ENCODE results near the gene PAK2. TPM values are rescaled to one million over a fixed set of nuclear protein-coding genes. Genes with fewer than 3 reads are reported as not detected.

Gene PAK2
- 49.3 and 72.7 TPM in 2 replicates for total RNA-seq

DNA sequence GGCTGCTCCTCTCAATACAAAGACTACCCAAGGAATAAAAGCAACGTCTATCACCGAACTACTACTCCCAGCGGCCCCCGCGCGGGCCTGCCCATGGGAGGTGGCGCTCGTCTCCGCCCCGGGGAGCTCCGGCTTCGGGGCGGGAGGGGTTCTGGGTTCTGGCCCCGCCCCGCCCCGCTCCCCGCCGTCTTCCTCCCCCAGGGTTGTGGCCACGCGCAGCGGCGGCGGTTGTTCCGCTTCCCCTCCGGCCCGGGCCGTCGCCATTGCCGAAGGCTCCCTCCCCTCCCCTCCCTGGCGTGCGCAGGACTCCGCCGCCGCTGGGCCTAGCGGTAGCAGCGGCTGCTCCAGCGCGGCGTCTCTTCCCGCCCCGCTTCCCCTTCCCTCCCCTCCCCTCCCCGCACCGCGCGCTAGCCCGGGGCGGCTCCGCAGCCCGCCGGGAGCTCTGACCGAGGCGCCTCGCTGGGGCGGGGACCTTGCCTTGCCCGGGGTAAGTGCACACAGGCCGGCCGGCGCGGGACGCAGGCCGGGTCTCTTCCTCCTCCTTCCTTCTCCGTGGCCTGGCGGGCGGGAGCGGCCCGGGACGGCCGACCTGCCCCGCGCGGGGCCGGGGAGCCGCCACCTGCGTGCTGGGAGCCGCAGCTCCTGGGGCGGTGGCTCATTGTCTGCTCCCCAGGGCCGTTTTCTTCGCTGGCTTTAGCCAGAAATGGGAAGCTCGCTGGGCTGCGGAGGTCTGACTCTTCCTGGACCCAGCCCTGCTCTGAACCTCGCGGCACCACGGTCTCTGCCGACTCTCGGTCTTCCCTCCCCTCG is at the start of gene PAK2:
PAK2 (plus strand) TSS at position 187 of the 810 bp plus-strand sequence. CDS start 42,790 bp downstream, outside the sequence.

DNA sequence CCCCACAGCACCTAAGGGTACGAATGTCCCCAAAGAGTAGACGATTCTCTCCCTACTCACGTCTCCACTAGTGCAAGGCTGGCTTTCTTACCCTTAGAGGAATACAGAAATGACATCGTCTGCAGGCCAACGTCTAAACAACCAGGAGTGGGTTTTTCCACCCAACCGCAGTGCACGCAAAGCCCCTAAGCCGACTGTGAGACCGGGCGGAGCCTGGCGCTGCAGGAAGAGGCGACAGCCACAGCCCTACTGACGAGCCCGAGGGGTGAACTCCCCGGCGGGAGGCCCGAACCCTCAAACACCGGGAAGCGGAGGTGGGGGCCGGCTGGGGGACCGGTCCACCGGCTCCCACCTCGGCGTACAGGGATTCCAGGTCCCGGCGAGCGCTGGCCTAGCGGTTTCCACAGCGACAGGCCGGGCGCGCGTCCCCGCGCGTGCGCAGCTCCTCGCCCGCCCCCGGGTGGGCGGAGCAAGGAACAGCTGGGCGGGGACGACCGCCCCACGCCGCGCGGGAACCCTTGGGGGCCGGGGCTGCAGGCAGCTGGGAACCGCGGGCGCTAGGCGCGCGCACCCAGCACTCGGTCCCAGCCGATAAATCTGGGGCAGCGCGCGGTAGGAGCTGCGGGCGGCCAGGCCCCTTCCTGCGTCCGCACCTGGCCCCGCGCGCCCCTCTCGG is 27.7 kb upstream of the PAK2 start, which contains the start of the genes CEP19 and PIGX:
CEP19 (minus strand) TSS at position 413 of the 676 bp plus-strand sequence. CDS start 3,593 bp downstream, outside the sequence.
PIGX (plus strand) TSS at position 540 of the 676 bp plus-strand sequence.

DNA sequence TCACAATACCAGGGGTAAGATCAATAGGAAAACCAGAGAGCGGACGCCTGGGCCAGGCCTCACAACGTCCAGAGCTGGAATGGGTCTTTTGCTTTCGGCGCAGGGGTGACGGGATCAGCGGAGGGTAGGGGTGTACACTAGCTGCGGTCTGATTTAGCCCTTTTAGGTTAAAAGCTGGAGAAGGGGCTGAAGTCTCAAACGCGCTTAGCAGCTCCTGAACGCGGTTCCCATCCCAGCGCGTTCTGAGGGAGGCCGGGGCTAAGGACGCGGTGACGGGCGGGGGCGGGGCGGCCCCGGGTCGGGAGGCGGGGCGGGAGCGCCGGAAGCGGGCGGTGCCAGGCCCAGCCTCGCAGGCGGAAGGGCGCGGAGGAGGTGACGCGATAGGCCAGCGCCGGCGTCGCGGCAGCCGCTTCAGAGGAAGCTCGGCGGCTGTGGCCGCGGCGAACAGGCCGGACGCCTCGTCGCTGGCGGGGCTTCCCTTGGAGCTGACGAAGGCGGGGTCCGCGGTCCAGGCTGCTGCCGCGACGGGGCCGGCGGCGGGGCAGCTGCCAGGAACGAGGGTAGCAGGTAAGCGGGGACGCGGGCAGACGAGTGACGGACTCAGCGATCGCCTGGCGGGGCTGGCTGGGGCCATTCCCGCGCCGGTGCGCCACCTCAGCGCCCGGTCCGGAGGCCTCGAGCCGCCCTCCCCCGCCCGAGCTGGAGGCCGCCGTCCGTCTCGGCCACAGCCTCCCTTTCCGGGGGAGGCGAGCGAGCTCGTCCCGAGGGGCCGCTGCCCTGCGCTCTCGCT is 128.0 kb downstream of the PAK2 start, which contains the start of gene SENP5:
SENP5 (plus strand) TSS at position 414 of the 790 bp plus-strand sequence. CDS start 17,262 bp downstream, outside the sequence.

Other genes starting within 250 kb of the PAK2 start
- gene RNF168, start 236.1 kb upstream of the PAK2 start, total RNA-seq = 21.6 and 24.6 TPM in 2 replicates
- not detected in 2 replicates for gene SMCO1, start 224.5 kb upstream of the PAK2 start, total RNA-seq
- gene WDR53, start 171.3 kb upstream of the PAK2 start, total RNA-seq = 8.1 and 9.4 TPM in 2 replicates
- 13.4 and 14.0 TPM in 2 replicates for gene FBXO45, start 171.2 kb upstream of the PAK2 start, total RNA-seq
- gene NRROS, start 100.2 kb upstream of the PAK2 start, total RNA-seq = 1.9 and 5.2 TPM in 2 replicates
- gene CEP19, start 27.6 kb upstream of the PAK2 start, total RNA-seq = 1.3 and 2.4 TPM in 2 replicates
- gene PIGX, start 27.5 kb upstream of the PAK2 start, total RNA-seq = 12.7 and 14.2 TPM in 2 replicates
- 36.4 and 44.8 TPM in 2 replicates for gene SENP5, start 128.1 kb downstream of the PAK2 start, total RNA-seq
- gene NCBP2, start 202.7 kb downstream of the PAK2 start, total RNA-seq = 71.5 and 80.4 TPM in 2 replicates
- 2.2 and 2.4 TPM in 2 replicates for gene PIGZ, start 229.0 kb downstream of the PAK2 start, total RNA-seq

Measured in endothelial cell of coronary artery (primary cell).